SIG-M5 treated with dmso at 0.1 percent for 504 hours (cell line): ENCODE measurements around the gene TNPO3.

Experiments
- DNase-seq: peaks from one replicate; lab custom pipeline; 2025; ENCODE audit not compliant: unreplicated experiment; lab: John Stamatoyannopoulos, UW

TNPO3 gene

GRCh38 chr7:128911423-128912031 is 143.4 kb downstream of the TNPO3 start:
- no peak for DNase-seq

- DNase-seq = no peak
Observed at GRCh38 chr7:128910569-128910945, 144.4 kb downstream of the TNPO3 start, which contains the start of gene KCP. KCP (minus strand) TSS chr7:128910709; CDS start chr7:128910676, 33 bp downstream.

- no peak for DNase-seq
Observed at GRCh38 chr7:128909625-128910568, 145.0 kb downstream of the TNPO3 start.

GRCh38 chr7:128908750-128909624 is 145.9 kb downstream of the TNPO3 start:
- DNase-seq = no peak

- DNase-seq = no peak
Observed at GRCh38 chr7:128906766-128907559, 147.9 kb downstream of the TNPO3 start.

- DNase-seq = no peak
Observed at GRCh38 chr7:128906001-128906765, 148.7 kb downstream of the TNPO3 start.

- DNase-seq = peak; percentile 62
Observed at GRCh38 chr7:128904381-128905197, 150.3 kb downstream of the TNPO3 start.
